NCI-H1694 treated with DMSO at 0.1 percent for 48 hours (cell line): Measurements from ENCODE around the gene UNC119.

Experiments
- DNase-seq: peaks from one replicate; lab custom pipeline; 2025; lab: John Stamatoyannopoulos, UW

UNC119 gene

DNA sequence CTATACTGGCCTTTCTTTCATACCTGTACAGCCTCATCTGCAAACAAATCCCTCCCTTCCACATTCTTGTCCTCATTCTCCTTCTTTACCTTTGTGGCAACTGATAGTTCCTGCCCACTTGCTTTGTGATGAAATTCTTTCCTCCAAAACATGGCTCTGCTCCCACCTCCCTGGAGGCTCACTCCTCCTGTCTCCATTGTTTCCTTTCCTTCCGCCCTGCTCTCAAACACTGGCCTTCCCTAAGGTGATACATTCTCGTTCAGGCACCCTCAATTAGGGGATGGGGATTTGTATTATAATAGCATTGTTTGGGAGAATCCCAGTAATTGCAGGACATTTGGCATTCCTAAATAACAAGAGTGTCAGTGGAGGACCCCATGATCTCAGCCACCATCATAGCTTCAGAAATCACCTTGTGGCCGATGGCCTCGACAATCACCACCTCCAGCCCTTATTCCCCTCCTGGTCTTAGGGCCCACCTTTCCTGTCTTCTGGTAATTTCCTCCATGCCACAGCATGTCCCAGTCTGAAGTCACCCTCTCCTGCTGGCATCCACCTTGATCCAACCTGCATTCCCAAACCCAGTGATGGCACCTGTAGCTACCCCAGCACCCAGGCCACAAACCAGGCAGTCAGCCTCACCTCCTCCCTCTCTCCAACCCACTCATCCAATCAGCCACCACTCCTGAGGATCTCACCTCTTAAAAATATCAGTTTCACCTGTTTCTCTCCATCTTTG lies 7.9 kb downstream of the UNC119 start:
- no peak for DNase-seq

DNA sequence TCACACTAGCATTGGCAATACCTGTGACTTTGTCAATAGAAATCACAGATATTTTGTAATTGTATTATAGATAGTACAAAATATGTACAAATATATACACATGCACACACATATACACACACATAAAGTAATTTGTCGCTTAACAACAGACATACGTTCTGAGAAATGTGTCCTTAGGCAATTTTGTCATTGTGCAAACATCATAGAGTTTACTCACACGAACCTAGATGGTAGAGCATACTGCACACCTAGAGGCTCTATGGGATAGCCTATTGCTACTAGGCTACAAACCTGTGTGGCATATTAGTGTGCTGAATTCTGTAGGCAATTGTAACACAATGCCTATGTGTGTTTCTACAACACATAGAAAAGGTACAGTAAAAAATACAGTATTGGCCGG lies 11.0 kb downstream of the UNC119 start:
- no peak for DNase-seq

DNA sequence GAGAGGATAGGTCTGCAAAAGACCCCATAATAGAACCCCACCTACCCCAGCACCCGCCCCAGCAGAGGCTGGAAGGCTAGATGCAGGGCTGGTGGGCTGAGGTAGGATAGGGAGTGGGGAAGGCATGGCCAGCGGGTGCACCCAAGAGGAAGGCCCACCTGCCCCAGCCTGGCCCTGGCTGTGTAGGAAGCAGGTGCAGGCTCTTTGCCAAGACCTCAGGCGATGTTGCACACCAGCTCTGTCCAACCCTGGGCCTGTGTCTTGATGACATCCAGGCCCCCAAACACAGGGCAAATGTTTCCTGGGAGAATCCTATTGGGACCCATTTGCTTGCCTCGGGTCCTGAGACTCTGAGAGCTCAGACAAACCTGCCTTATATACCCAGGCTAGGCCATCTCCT lies 12.2 kb downstream of the UNC119 start:
- DNase-seq, result no peak

DNA sequence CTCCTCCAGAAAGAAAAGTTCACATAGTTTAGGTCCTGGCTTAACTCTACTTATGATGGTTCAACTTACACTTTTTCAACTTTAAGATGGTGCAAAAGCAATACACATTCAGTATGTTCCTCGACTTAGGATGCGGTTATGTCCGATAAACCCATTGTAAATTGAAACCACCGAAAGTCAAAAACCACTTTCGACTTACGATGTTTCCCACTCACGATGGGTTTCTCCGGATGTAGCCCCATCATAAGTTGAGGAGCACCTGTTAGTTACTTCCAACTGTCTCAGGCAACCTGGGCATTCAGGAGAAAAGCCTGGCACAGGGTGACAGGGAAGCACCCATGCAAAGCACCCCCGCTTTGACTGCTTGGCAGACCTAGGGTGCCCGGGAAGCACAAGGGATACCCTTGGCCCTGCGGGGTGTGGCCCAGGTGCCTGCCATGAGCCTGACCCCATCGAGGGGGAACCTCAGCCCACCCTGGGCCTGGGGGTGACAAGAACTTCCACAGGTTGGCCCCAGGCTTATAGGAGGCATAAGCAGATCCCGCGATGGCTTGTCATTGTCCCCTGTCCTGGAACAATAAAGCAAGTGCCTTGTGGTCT lies 14.0 kb downstream of the UNC119 start:
- DNase-seq, result no peak

DNA sequence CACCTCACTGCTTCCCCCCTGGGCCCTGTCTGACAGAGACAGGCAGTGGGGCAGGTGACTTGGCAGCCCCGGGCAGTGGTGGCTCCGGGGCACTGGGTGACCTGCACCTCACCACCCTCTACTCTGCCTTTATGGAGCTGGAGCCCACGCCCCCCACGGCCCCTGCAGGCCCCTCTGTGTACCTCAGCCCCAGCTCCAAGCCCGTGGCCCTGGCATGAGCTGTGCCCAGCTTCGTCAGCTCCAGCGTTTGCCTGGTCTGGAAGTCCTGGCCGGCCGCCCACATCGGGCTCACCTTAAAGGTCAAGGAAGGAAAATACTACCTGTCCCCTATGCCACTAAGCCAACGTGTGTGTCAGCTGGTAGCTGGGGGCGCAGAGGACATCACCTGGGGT lies 15.2 kb downstream of the UNC119 start:
- no peak for DNase-seq

DNA sequence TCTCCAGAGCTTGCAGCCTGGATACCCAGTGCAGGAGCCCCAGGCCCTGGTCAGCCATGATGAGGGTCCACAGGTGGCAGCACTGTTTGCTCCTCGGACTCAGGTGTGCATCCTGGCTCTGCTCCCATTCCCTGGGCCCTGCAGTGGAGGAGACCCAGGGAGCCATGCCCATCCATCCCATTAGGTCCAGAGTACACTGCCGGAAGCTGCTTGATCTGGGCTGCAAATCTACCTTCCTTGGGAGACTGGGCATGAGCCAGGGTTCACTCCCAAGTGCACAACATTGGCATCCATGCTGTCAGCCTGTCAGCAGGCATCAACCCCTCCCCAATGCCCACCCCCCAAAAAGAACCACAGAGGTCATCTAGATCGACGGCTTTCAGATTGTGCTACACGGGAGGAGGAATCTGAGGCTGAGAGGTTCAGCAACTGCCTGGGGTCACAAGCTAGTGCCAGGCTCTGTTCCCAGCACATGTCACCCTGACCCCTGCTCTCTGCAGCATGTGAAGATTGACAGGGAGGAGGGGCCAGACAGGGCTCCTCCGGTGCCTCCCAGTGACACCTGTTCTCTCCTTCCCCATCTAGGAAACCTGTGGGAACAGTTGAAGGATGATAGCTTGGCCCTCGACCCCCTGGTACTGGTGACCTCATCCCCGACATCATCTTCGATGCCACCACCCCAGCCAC lies 15.7 kb downstream of the UNC119 start:
- DNase-seq, result no peak

DNA sequence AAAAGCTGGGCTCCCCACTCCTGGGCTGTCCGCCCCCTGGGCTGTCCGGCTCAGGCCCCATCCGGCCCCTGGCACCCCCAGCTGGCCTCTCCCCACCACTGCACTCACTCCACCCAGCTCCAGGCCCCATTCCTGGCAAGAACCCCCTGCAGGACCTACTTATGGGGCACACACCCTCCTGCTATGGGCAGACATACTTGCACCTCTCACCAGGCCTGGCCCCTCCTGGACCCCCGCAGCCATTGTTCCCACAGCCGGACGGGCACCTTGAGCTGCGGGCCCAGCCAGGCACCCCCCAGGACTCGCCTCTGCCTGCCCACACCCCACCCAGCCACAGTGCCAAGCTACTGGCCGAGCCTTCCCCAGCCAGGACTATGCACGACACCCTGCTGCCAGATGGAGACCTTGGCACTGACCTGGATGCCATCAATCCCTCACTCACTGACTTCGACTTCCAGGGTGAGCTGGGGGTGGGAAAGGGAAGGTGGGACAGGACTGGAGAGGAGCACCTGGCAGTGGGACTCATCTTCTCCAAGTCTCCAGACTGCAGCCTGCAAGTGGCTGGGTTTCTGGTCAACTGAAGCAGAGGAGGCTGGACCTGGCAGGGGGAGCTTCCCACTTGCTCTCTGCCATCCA lies 17.6 kb downstream of the UNC119 start:
- DNase-seq, result no peak

DNA sequence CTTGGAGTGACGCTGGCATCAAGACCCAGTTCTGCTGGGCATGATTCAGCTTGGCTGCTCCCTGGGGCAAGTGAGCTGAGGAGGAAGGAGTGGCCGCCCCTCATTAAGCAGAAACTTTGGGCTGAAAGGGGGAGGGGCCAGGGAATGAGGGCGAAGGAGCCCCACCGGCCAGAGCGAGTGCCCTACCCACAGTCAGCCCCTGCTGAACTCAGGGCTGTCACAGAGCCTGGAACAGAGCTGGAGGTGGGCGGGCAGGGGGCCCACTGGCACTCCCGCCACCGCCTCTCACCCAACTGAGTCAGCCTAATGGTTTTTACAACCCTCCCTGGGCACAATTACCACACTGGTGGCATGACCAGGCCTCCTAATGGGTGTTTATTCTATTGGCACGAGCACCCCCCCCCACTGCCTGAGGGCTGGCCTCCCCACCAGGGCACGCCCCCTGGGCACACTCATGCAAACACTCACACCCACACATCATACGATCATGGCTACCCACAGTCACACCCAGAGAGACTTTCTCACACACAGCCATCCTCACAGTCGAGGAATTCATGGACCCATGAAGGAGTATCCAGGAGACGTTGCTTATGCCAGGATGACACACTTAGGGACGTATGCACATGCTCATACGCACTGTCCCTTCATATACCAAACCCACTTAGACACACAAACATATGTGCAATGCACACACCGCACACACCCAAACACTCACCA lies 19.2 kb downstream of the UNC119 start:
- DNase-seq, result no peak

DNA sequence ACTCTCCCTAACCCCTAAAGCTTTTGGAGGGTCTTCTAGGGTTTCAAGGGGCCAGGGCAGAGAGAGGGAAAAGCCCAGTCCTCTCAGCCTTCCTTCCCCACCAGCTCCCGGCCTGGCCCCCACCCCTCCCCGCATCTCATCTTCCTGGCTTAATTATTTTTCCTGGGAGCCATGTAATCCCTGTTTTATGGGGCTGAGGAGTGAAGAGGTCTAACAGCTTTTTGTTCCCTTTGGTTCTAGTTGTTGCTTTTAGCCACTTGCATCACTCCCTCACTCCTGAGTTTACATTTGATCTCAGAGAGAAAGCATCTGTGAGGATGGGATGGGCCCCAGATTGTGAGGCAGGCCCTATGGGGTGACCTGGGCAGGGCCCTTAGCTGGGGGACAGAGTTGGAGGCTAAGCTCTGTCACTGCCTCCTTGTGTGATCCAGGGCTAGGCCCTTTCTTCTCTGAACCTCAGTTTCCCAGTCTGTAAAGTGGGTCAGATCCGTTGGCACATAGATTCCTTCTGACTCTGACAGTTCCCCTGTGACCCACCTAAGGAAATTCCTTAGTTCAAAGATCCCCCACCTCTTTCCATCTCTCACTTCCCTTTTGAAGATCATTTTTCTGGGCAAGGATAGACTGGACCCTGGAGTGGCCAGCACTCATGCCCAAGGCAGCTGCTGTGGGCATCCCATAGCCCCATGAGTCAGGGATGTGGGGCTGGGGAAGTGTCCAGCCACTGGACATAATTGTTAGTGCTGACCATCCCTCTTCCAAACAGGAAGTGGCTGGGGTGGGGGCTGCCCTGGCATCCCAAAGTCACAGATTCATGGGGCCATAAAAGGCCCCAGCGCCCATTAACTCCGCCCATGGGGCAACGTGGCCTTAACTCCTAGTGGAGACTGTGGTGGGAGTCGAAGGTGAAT lies 20.1 kb downstream of the UNC119 start:
- DNase-seq, result no peak

DNA sequence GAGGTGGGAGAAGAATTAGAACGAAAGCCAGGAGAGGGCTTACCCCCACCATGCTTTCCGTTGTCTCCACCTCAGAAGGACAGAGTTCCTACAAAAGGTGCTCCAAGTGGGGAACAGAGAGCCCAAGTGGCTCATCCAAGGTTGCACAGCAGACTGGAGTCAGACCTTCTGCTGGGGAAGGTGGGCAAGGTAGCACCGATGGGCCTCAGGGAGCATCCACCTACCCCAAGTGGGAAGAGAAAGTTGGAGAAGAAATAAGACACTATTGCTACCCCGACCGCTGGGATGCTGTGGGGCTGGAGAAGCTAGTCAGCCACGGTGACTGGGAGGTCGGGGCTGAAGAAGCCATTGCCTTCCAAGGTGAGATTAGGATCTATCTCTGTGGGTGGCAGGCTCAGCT lies 21.5 kb downstream of the UNC119 start:
- DNase-seq, result no peak

DNA sequence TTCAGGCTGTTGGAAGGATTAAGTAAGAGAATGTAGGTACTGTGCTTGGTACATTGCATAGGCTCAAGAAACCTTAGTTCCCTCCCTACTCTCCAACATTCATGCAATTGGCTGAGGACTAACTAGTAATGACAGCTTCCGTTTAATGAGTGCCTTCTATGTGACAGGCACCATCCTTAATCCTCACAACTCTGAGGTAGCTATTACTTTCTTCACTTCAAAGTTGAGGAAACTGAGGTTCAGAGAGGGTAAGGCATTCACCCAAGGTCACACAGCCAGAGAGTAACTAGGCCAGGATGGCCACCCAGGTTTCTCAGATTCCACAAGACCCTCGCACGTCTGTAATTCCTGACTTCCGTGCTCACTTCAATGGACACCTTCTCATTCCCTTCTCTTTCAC lies 22.2 kb downstream of the UNC119 start:
- no peak for DNase-seq

DNA sequence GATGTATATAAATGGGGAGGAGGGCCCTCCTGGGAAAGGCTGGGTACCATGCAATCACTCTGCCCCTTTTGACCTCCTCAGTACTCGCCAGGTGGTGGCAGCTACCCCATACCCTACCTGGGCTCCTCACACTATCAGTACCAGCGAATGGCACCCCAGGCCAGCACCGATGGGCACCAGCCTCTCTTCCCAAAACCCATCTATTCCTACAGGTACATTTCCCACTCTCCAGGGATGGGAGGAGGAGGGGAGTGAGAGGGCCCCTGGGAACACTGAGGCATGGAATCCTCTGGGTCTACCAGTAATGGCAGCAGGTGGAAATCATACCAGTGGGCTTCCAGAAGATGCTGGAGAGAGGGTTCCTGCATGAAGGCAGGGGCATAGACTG lies 23.4 kb downstream of the UNC119 start:
- DNase-seq, result no peak

DNA sequence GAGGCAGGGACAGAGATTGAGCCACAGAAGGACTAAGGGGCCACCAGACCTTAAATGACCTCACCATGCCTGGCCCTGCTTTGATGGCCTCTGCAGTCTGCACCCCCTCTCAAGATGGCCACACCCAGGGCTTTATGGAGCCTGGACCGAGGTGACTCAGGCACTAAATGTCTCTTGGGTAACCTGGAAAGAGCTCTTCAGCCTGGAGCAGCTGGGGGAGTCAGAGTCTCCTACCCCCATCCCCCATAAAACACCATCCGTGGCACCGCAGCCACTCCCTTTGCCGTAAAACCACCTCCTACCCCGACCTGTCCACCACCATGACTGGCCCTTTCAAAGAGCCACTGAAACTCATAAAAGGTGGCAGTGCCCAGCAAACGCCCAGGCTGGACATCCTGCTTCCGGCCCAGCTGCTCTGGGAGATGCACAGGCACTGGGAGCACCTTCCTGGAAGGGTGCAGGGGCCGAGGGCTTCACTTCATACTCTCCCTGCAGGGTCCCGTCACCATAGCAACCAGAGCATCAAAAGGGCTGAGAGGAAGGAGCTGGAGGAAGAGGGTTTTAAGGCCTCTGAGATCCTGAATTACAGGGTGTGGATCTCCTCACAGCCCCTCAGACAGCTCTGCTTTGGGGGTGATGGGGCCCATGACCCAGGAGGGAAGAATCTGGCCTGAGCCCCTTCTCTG lies 24.0 kb downstream of the UNC119 start:
- DNase-seq, result no peak

DNA sequence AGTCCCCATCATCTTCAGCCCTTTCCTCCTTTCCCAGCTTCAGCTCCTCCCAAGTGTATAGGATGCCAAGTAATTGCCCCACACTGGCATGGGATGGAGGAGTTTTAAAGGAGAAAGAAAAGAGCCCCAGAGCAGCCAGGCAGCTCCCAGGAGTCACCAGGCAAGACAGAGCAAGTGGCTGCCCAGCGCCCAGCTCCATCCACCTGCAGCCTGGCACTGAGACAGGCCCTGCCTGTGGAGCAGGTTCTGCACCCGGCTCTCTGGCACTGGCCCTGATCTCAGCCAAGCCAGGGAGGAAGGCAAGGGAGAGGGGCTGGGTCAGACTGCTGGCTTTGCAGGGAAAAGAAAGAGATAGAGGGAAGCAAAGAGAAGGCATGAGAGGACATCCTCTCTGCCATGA lies 24.6 kb downstream of the UNC119 start:
- no peak for DNase-seq

DNA sequence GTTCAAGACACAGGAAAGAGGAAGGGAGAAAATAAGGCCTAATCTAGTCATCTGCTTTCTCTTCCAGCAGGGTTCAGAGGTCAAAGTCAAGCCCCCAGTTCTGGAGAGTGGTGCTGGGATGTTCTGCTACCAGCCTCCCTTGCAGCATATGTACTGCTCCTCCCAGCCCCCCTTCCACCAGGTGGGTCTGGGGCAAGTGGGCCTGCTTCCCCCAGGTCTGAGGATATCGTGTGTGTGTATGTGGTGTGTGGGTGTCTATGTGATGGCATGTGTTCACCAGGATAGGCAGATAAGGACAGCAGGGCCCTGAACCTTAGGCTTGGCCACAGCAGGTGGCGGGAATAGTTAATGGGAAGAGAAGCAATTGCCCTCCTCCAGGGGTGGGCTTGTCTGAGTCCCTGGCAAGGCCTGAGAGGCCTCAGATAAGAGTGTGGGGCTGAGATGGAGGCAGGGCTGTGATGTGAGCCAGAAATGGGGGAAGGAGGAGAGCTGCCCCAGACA lies 25.2 kb downstream of the UNC119 start:
- DNase-seq, result no peak

DNA sequence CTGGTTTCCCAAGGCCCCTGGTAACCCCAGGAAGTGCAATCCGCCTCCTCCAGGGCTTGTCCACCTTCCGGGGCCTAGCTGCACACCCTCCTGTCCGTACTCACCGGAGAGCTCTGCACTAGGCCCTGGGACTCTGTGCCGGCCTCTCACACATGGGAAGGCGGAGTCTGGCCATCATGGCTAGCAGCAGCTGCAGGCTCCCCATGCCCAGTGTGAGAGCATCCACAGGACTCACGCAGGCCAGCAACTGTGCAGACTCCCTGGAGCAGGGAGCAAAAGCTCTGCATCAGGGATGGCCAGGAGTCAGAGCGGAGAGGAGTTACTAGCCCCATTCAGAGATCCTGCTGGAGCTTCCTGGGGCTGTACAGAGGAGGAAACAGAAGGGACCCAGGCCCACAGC lies 26.0 kb downstream of the UNC119 start:
- no peak for DNase-seq

DNA sequence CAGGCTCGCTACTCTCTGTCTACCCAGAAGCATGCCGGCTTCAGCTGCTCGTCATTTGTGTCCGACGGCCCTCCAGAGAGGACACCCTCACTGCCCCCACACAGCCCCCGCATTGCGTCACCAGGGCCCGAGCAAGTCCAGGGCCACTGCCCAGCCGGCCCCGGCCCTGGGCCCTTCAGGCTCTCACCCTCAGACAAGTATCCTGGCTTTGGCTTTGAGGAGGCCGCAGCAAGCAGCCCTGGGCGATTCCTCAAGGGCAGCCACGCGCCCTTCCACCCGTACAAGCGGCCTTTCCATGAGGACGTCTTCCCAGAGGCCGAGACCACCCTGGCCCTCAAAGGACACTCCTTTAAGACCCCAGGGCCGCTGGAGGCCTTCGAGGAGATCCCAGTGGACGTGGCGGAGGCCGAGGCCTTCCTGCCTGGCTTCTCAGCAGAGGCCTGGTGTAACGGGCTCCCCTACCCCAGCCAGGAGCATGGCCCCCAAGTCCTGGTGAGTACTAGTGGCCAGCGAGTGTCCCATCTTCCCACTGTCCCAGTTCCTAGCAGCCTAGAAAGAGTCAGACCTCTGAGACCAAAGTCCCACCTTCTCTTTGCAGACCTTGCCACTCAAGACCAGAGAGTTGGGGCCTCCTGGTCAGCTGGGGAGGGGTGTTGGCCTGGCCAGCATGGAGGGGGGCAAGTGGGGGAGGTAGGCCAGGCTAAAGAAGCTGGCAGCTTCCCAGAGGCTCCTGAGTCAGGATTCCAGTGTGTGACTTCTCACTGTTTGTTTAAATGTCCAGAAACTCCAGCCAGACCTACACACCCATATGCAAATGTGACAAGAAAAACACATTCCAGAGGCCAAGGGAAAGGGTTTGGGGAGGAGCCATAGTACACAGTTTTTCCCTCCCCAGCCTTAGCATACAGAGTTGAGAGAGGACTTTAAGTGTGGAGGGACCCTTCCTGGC lies 27.7 kb downstream of the UNC119 start:
- no peak for DNase-seq

DNA sequence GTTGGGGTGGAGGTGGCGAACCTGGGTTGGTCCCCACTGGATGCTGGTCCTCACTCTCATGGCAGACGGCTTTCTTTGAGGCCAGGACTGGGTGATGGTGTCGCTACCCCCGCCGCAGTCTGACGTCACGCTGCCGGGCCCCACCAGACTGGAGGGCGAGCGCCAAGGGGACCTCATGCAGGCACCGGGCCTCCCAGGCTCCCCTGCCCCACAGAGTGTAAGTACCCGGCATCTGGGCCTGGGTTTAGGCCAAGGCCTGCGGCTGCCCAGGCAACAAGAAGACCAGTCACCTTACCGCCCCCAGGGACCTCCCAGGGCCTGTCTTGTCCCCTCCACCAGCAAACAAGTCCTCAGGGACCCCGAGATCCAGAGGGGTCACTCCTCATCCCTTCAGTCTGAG lies 28.5 kb downstream of the UNC119 start:
- DNase-seq, result no peak

DNA sequence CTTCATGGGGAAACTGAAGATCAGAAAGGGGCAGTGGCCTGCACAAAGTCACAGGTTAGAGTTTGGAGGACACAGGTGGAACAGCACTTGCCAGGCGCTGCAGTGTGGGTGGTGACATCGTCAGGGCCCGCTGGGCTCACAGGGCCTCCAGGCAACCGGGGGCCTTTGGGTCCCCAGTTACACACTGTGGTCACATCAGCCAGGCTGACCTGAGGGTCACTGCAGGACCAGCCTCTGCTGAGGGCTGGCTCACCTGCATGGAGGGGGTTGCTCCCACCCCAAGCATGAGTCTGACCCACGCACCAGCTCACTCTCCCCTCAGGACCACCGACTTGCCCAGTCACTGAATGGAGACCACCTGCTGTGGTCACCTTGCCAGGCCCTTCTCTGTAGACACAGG lies 29.2 kb downstream of the UNC119 start:
- no peak for DNase-seq
